ENCODE data around the gene ESR1. TPM values are rescaled to one million over a fixed set of nuclear protein-coding genes. Genes with fewer than 3 reads are reported as not detected.

Gene ESR1
- total RNA-seq, 1 experiment from 2014 or later = not detected

DNA sequence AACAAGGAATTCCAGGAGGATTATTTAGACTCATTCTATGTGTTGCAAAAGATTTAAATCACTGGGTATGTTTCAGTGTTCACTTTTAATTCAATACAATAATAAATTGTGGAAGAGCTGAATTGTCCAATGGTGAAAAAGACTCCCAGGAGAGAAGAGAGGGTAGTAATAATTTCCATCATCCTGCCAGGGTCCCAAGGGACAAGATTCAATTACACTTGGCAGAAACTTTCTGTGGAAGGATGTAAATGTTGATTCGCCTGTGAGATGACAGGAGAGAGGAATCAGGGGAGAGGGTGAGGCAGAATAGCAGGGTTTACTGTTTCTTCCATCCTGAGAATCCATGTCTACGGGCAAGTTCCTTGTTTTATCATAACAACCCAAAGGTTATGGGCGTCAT lies 342.7 kb downstream of the ESR1 start:
- Mint-ChIP-seq H3K27me3 (ENCODE audit: insufficient read depth, unreplicated experiment) (no peaks in the 10 kb centered on the region), H3K27ac (ENCODE audit: unreplicated experiment) (no peak overlapping the region), H3K4me3 (ENCODE audit: unreplicated experiment) (no peak overlapping the region), H3K4me1 (ENCODE audit: low read depth, unreplicated experiment) (peaks cover 3% of the 10 kb centered on the region), H3K9me3 (ENCODE audit: unreplicated experiment) (no peaks in the 10 kb centered on the region), H3K36me3 (ENCODE audit: insufficient read depth, unreplicated experiment) (no peaks in the 10 kb centered on the region)
- BruUV-seq (replicated peaks) = no TSS peak
- Histone ChIP-seq H3K36me3 (ENCODE audit: control insufficient read depth, insufficient read depth, low read length) (no peaks in the 10 kb centered on the region), H3K9me3 (no peaks in the 10 kb centered on the region), H3K4me1 (no peaks in the 10 kb centered on the region), H3K27me3 (replicated peaks; ENCODE audit: control insufficient read depth, insufficient read depth, low read length) (no peaks in the 10 kb centered on the region), H3K4me3 (ENCODE audit: low read depth, low read length) (no peak overlapping the region)
- DNase-seq = no peak
- TF ChIP-seq, protein P1, sequence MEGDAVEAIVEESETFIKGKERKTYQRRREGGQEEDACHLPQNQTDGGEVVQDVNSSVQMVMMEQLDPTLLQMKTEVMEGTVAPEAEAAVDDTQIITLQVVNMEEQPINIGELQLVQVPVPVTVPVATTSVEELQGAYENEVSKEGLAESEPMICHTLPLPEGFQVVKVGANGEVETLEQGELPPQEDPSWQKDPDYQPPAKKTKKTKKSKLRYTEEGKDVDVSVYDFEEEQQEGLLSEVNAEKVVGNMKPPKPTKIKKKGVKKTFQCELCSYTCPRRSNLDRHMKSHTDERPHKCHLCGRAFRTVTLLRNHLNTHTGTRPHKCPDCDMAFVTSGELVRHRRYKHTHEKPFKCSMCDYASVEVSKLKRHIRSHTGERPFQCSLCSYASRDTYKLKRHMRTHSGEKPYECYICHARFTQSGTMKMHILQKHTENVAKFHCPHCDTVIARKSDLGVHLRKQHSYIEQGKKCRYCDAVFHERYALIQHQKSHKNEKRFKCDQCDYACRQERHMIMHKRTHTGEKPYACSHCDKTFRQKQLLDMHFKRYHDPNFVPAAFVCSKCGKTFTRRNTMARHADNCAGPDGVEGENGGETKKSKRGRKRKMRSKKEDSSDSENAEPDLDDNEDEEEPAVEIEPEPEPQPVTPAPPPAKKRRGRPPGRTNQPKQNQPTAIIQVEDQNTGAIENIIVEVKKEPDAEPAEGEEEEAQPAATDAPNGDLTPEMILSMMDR (IDR thresholded peaks at IDR 0.05; ENCODE audit: insufficient read depth in 1 of 2, low read depth in 1 of 2, low read length in 1 of 2, severe bottlenecking in 1 of 2, unreplicated experiment in 1 of 2) = no peak
- ChIA-PET CTCF (no interaction called here), POLR2A (no interaction called here)
- intact Hi-C loops (cut with micrococcal nuclease; ENCODE audit: unreplicated experiment) = no loop called here

DNA sequence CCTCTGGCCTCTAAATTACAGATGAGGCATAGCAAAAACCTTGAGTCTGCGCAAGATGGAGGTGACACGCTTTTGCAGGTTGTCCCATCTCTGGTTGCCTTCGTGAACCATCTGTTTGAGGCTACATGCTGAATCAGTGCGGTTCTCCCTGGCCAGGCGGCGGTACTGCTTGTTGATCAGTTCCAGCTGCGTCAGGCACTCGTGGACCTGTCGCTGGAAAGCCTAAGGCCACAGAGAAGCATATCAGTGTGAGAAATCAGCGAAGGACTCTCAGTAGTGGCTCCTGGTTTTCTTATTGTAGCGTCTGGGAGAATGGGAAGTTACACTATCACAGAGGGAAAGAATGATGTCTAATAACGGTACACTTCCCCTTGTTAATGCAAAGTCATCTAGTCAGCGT lies 344.4 kb downstream of the ESR1 start:
- Mint-ChIP-seq H3K9me3 (ENCODE audit: unreplicated experiment) (no peaks in the 10 kb centered on the region), H3K36me3 (ENCODE audit: insufficient read depth, unreplicated experiment) (no peaks in the 10 kb centered on the region), H3K27me3 (ENCODE audit: insufficient read depth, unreplicated experiment) (no peaks in the 10 kb centered on the region), H3K27ac (ENCODE audit: unreplicated experiment) (no peak overlapping the region), H3K4me3 (ENCODE audit: unreplicated experiment) (no peak overlapping the region), H3K4me1 (ENCODE audit: low read depth, unreplicated experiment) (no peaks in the 10 kb centered on the region)
- no peaks in the 10 kb centered on the region for H3K4me1 ChIP-seq
- TF ChIP-seq, protein P1 (IDR thresholded peaks at IDR 0.05; ENCODE audit: insufficient read depth in 1 of 2, low read depth in 1 of 2, low read length in 1 of 2, severe bottlenecking in 1 of 2, unreplicated experiment in 1 of 2) = no peak
- POLR2A ChIA-PET = no interaction called here
- no peaks in the 10 kb centered on the region for H3K9me3 ChIP-seq
- no TSS peak for BruUV-seq (replicated peaks)
- H3K4me3 ChIP-seq (ENCODE audit: low read depth, low read length) = no peak overlapping the region
- CTCF ChIA-PET = no interaction called here
- intact Hi-C loops (cut with micrococcal nuclease; ENCODE audit: unreplicated experiment) = no loop called here
- DNase-seq = no peak
- H3K27me3 ChIP-seq (replicated peaks; ENCODE audit: control insufficient read depth, insufficient read depth, low read length) = no peaks in the 10 kb centered on the region
- H3K36me3 ChIP-seq (ENCODE audit: control insufficient read depth, insufficient read depth, low read length) = no peaks in the 10 kb centered on the region

DNA sequence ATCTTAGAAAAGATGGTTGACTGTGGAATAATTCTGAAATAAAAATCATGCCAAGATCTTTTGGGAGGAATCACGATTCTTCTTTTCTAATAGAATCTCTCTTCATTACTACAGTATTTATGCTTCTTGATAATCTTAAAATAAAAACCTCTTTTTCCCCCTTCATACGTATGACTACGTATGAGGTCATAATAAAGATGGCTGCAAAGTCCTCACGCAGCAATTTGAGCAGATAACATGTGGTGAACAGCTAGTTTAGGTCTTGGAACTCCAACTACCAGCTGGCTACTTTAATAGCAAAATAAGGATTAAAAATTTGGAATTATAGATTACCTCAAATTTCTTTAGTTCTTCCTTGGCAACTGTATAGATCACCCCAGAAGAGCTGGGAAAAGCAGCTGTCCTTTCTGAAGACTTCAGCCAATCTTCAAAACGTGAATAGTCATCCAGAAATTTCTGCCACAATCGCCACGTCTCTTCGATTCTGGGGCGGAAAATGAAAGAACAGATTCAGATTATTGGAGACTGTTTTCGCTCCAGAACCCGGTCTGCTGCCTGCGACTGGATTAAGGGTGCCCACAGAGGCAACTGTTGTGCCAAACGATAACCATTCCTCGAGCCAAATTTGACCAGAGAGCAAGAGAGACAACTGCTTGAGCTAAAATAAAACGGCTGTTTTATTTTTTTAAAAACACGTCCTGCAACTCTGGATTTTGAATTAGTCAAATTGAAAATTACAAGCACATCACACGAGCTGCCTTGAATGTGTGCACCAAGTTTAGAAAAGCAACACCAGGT lies 347.3 kb downstream of the ESR1 start:
- Mint-ChIP-seq H3K9me3 (ENCODE audit: unreplicated experiment) (no peaks in the 10 kb centered on the region), H3K27ac (ENCODE audit: unreplicated experiment) (no peak overlapping the region), H3K36me3 (ENCODE audit: insufficient read depth, unreplicated experiment) (no peaks in the 10 kb centered on the region), H3K4me3 (ENCODE audit: unreplicated experiment) (no peak overlapping the region), H3K4me1 (ENCODE audit: low read depth, unreplicated experiment) (no peaks in the 10 kb centered on the region), H3K27me3 (ENCODE audit: insufficient read depth, unreplicated experiment) (no peaks in the 10 kb centered on the region)
- ChIA-PET POLR2A (no interaction called here), CTCF (no interaction called here)
- Histone ChIP-seq H3K4me1 (no peaks in the 10 kb centered on the region), H3K9me3 (no peaks in the 10 kb centered on the region), H3K36me3 (ENCODE audit: control insufficient read depth, insufficient read depth, low read length) (no peaks in the 10 kb centered on the region), H3K27me3 (replicated peaks; ENCODE audit: control insufficient read depth, insufficient read depth, low read length) (no peaks in the 10 kb centered on the region), H3K4me3 (ENCODE audit: low read depth, low read length) (no peak overlapping the region)
- intact Hi-C loops (cut with micrococcal nuclease; ENCODE audit: unreplicated experiment) = no loop called here
- no peak for DNase-seq
- TF ChIP-seq, protein P1 (IDR thresholded peaks at IDR 0.05; ENCODE audit: insufficient read depth in 1 of 2, low read depth in 1 of 2, low read length in 1 of 2, severe bottlenecking in 1 of 2, unreplicated experiment in 1 of 2) = no peak
- BruUV-seq (replicated peaks) = no TSS peak

All from Caco-2 (cell line).